Midbrain (tissue), 1 donor: ENCODE data around the gene CHADL.
"Not testable (repeated sequence)": the region's sequence is repeated elsewhere in the genome, so short reads cannot be mapped to it uniquely, and the experiment has no call there.

Source experiments
- DNase-seq: peaks from one replicate; lab custom pipeline; 2025; lab: John Stamatoyannopoulos, UW

Gene CHADL

GRCh38 chr22:41240377-41241132 is at the start of gene CHADL:
CHADL (minus strand) TSS chr22:41240931; CDS start chr22:41240881, 50 bp downstream.
- peak; percentile 95 for DNase-seq

GRCh38 chr22:41289671-41290070 is 48.9 kb upstream of the CHADL start:
- DNase-seq = no peak

GRCh38 chr22:41288245-41288946 is 47.7 kb upstream of the CHADL start:
- DNase-seq = no peak

- no peak for DNase-seq
Measured at GRCh38 chr22:41286639-41287091, 45.9 kb upstream of the CHADL start.

- peak; percentile 100 for DNase-seq
Measured at GRCh38 chr22:41285820-41286638, 45.3 kb upstream of the CHADL start, which contains the start of gene RANGAP1. RANGAP1 (minus strand) TSS chr22:41286187; CDS start chr22:41281044, 5,143 bp downstream.

GRCh38 chr22:41285441-41285819 is 44.7 kb upstream of the CHADL start:
- DNase-seq = no peak

- DNase-seq = no peak
Measured at GRCh38 chr22:41284465-41284864, 43.7 kb upstream of the CHADL start.

- DNase-seq = no peak
Measured at GRCh38 chr22:41280854-41281253, 40.1 kb upstream of the CHADL start.

- DNase-seq = no peak
Measured at GRCh38 chr22:41280065-41280464, 39.3 kb upstream of the CHADL start.

- peak; percentile 69 for DNase-seq
Measured at GRCh38 chr22:41274856-41275255, 34.1 kb upstream of the CHADL start.

GRCh38 chr22:41273128-41273527 is 32.4 kb upstream of the CHADL start:
- DNase-seq = no peak

GRCh38 chr22:41271787-41272186 is 31.1 kb upstream of the CHADL start:
- DNase-seq = no peak

- DNase-seq = no peak
Measured at GRCh38 chr22:41267958-41268357, 27.2 kb upstream of the CHADL start.

GRCh38 chr22:41264408-41264941 is 23.7 kb upstream of the CHADL start:
- peak; percentile 85 for DNase-seq

GRCh38 chr22:41263704-41264103 is 23.0 kb upstream of the CHADL start:
- DNase-seq = no peak

- DNase-seq = no peak
Measured at GRCh38 chr22:41262250-41262765, 21.6 kb upstream of the CHADL start.

GRCh38 chr22:41261541-41262249 is 21.0 kb upstream of the CHADL start:
- DNase-seq = no peak

- no peak for DNase-seq
Measured at GRCh38 chr22:41260871-41261270, 20.1 kb upstream of the CHADL start.

- not testable (repeated sequence) for DNase-seq
Measured at GRCh38 chr22:41259756-41260155, 19.0 kb upstream of the CHADL start.

- no peak for DNase-seq
Measured at GRCh38 chr22:41257696-41258095, 17.0 kb upstream of the CHADL start.
